GM12878 (cell line): ENCODE measurements around the gene AP3B2. TPM values are rescaled to one million over a fixed set of nuclear protein-coding genes. Genes with fewer than 3 reads are reported as not detected.

ENCODE experiments used
- ATAC-seq: fragments of 200-7000 bp; cut with Tn5 transposase; 3 replicates; pipeline ENCODE4 v1.9.1; 2020; ENCODE audit warnings: mild to moderate bottlenecking, moderate library complexity
- BruUV-seq: library from RNA; stranded (reverse); fragments of 400-500 nt; replicated peaks from 2 replicates; lab custom pipeline; 2021; lab: Mats Ljungman, UMichigan
- CTCF ChIA-PET: fragments of 300-600 bp; sonication (Branson Sonifier 250); formaldehyde crosslinking; extraction: SDS; loops from one replicate; lab custom pipeline; 2021; ENCODE audit warnings: inconsistent platforms; lab: Yijun Ruan, JAX
- POLR2A ChIA-PET: fragments of 350-600 bp; formaldehyde crosslinking; extraction: SDS; loops from one replicate; lab custom pipeline; 2021; ENCODE audit warnings: inconsistent platforms; lab: Charles Lee
- RAD21 ChIA-PET: fragments of 300-600 bp; sonication (Branson Sonifier 250); formaldehyde crosslinking; loops from one replicate; lab custom pipeline; 2023; ENCODE audit warnings: antibody characterized with exemption; ENCODE audit not compliant: unreplicated experiment; lab: Charles Lee
- SMC1A ChIA-PET: fragments of 300-600 bp; sonication (Branson Sonifier 250); formaldehyde crosslinking; loops from one replicate; lab custom pipeline; 2023; ENCODE audit not compliant: unreplicated experiment, uncharacterized antibody; lab: Charles Lee
- DNase-seq: peaks from one replicate; pipeline ENCODE4 v3.0.0-alpha.2; 2011; ENCODE audit warnings: low read depth, low spot score
- FAIRE-seq: peaks from 3 replicates; lab custom pipeline; 2011; peaks lifted over from hg19 to GRCh38; lab: Jason Lieb, UNC
- H2AFZ ChIP-seq: 2 replicates; pipeline ENCODE4 v1.6.0; 2011; ENCODE audit warnings: low read depth, low read length, control low read depth; ENCODE audit not compliant: control insufficient read depth
- H3K27ac ChIP-seq: 2 replicates; pipeline ENCODE4 v1.5.1; 2011; ENCODE audit warnings: control low read depth; ENCODE audit not compliant: control insufficient read depth, insufficient read depth
- H3K27me3 ChIP-seq, 2 experiments: replicated peaks in 1 of 2; 2 replicates each; pipeline versions ENCODE4 v1.6.0 to v1.6.1; 2011; ENCODE audit warnings: low read length in 1 of 2; ENCODE audit not compliant: control insufficient read depth in 2 of 2, insufficient read depth in 2 of 2
- H3K36me3 ChIP-seq, 2 experiments: 2 replicates each; pipeline ENCODE4 v1.5.1; 2011; ENCODE audit warnings: low read length in 1 of 2; ENCODE audit not compliant: control insufficient read depth in 2 of 2, insufficient read depth in 2 of 2
- H3K4me1 ChIP-seq: 2 replicates; pipeline ENCODE4 v1.6.1; 2011; ENCODE audit warnings: mild to moderate bottlenecking, low read length, moderate library complexity, mixed read lengths; ENCODE audit not compliant: control insufficient read depth, insufficient read depth
- H3K4me2 ChIP-seq: 2 replicates; pipeline ENCODE4 v1.6.0; 2011; ENCODE audit warnings: control low read depth; ENCODE audit not compliant: control insufficient read depth, insufficient read depth
- H3K4me3 ChIP-seq: fragments of 200-600 bp; sonication (generic); 2 replicates; pipeline ENCODE4 v1.5.1; 2016
- H3K79me2 ChIP-seq: 2 replicates; pipeline ENCODE4 v1.6.0; 2011; ENCODE audit warnings: low read length; ENCODE audit not compliant: control insufficient read depth, insufficient read depth
- H3K9ac ChIP-seq: 2 replicates; pipeline ENCODE4 v1.8.0; 2011; ENCODE audit warnings: low read length, control low read depth, mixed read lengths; ENCODE audit not compliant: control insufficient read depth, insufficient read depth
- H3K9me3 ChIP-seq: replicated peaks from 3 replicates; pipeline ENCODE4 v1.5.1; 2011; ENCODE audit warnings: mild to moderate bottlenecking, low read length; ENCODE audit not compliant: control insufficient read depth, insufficient read depth
- H4K20me1 ChIP-seq: 2 replicates; pipeline ENCODE4 v1.6.0; 2011; ENCODE audit not compliant: control insufficient read depth, insufficient read depth
- BMI1 ChIP-seq: fragments of 450-650 bp; IDR thresholded peaks from 2 replicates; pipeline ENCODE4 v1.6.1; 2016; ENCODE audit warnings: mild to moderate bottlenecking, moderate library complexity, borderline replicate concordance
- DPF2 ChIP-seq: fragments of 450-650 bp; IDR thresholded peaks from 2 replicates; pipeline ENCODE4 v1.6.1; 2017; ENCODE audit warnings: mild to moderate bottlenecking
- EGR1 ChIP-seq, 2 experiments: IDR thresholded peaks; 1 replicate in 1 of 2; 2 replicates in 1 of 2; pipeline ENCODE4 v1.6.1; 2011 to 2012; ENCODE audit warnings: low read depth in 2 of 2, low read length in 2 of 2, borderline replicate concordance in 1 of 2, mild to moderate bottlenecking in 1 of 2, moderate library complexity in 1 of 2
- FOXM1 ChIP-seq: IDR thresholded peaks from 2 replicates; pipeline ENCODE4 v1.6.1; 2012; ENCODE audit warnings: low read depth, mild to moderate bottlenecking, inconsistent platforms, low read length, moderate library complexity
- GABPA ChIP-seq: IDR thresholded peaks from 2 replicates; pipeline ENCODE4 v1.6.1; 2014; ENCODE audit warnings: antibody characterized with exemption, low read depth, mild to moderate bottlenecking, inconsistent platforms
- NR2C1 ChIP-seq: fragments of 450-650 bp; IDR thresholded peaks from 2 replicates; pipeline ENCODE4 v1.6.1; 2017; ENCODE audit warnings: antibody characterized with exemption, mild to moderate bottlenecking, moderate library complexity
- SIX5 ChIP-seq: IDR thresholded peaks from 2 replicates; pipeline ENCODE4 v1.6.1; 2011; ENCODE audit warnings: mild to moderate bottlenecking, low read depth, low read length, moderate library complexity; ENCODE audit not compliant: severe bottlenecking
- TCF12 ChIP-seq: IDR thresholded peaks from 2 replicates; pipeline ENCODE4 v1.6.1; 2011; ENCODE audit warnings: low read depth, mild to moderate bottlenecking, low read length
- TCF3 ChIP-seq: IDR thresholded peaks from 2 replicates; pipeline ENCODE4 v1.6.1; 2012; ENCODE audit warnings: low read depth, mild to moderate bottlenecking, low read length, borderline replicate concordance; ENCODE audit not compliant: insufficient read depth
- WGBS: methylation state at CpG from one replicate; pipeline ENCODE4 v1.1.6; 2016; ENCODE audit warnings: low lambda C conversion rate; ENCODE audit not compliant: insufficient replicate concordance, insufficient coverage; ENCODE audit errors: missing lambda C conversion rate; 5-methylcytosine and 5-hydroxymethylcytosine counted together
- in situ Hi-C: fragments of 300-500 bp; cut with MboI; formaldehyde crosslinking; loops from 9 replicates; pipeline ENCODE4 v1.14.3; 2018; ENCODE audit warnings: mixed read lengths
- intact Hi-C: fragments of 100-400 bp; cut with micrococcal nuclease; formaldehyde crosslinking; loops from one replicate; pipeline ENCODE4 v1.14.2; 2022; ENCODE audit not compliant: unreplicated experiment
- polyA plus RNA-seq, 11 experiments: library from polyadenylated mRNA; depleted of rRNA in 4 of 11; unstranded in 6 of 11; stranded (reverse) in 5 of 11; fragments of >200 nt; fragmentation: Nextera tagmentation in 4 of 11; fragmentation: Illumina TruSeq in 1 of 11; extraction: Ambion mirVana in 4 of 11; extraction: Trizol in 1 of 11; gene quantifications; 1 replicate in 1 of 11; 2 replicates in 10 of 11; pipeline versions ENCODE4 v1.2.1 to v1.2.3, GENCODE V29; 2011 to 2016; ENCODE audit warnings: inconsistent platforms in 2 of 11, missing spikeins in 2 of 11, low read depth in 1 of 11
- total RNA-seq, 4 experiments: library from RNA; depleted of rRNA in 3 of 4; stranded (reverse); fragments of >200 nt in 3 of 4; fragmentation: Illumina TruSeq in 1 of 4; extraction: Trizol in 1 of 4; gene quantifications; 2 replicates each; pipeline versions ENCODE4 v1.2.1 to v1.2.3, GENCODE V29; 2013 to 2021
- TF ChIP-seq, protein P1 (sequence below): fragments of 450-650 bp; IDR thresholded peaks from 2 replicates; pipeline ENCODE4 v1.6.1; 2017; ENCODE audit warnings: borderline replicate concordance
- TF ChIP-seq, protein P2 (sequence below): fragments of 450-650 bp; conservative IDR thresholded peaks from 2 replicates; pipeline ENCODE4 v1.6.1; 2017; ENCODE audit warnings: mild to moderate bottlenecking, moderate library complexity
- TF ChIP-seq, protein P3 (sequence below): fragments of 450-650 bp; IDR thresholded peaks from 2 replicates; pipeline ENCODE4 v1.6.1; 2016; ENCODE audit warnings: mild to moderate bottlenecking, moderate library complexity, borderline replicate concordance
- TF ChIP-seq, protein P4 (sequence below): IDR thresholded peaks from 2 replicates; pipeline ENCODE4 v1.6.1; 2011; ENCODE audit warnings: borderline replicate concordance, low read depth, mild to moderate bottlenecking, moderate library complexity, low read length; ENCODE audit not compliant: insufficient read depth, poor library complexity, severe bottlenecking

Gene AP3B2
- total and polyA plus RNA-seq, 10 of the 15 experiments (the other 5 are each of a cell fraction or from before 2014, with no cell fraction given) = not detected

DNA sequence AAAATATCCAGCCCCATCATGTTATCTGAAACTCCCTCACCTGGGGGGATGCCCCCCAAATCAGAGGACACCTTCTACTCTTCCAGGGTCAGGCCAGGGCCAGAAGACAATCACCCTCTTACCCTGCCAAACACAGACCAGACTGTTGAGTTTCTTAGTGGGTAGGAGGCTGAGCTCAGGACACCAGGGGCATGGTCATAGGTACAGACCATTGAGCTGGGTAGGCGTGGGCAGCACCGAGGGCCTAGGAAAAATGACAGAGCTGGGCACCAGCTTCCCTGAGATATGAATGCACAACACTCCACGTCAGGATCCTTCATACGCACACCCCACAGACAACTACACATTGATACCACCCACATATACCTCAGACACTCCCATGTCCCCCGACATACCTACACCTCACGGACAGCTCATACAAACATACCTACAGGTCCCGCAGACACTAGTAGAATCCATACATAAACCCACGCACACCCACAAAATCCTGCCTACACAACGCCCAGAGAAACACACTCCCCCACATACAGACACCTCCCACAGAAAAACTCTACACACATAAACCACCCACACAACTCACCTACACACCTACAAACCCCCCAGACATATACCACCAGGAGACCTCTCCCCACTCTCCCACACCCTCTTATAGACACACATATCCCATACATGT lies 11.8 kb downstream of the AP3B2 start:
- H3K9ac ChIP-seq = no peak overlapping the region
- H3K4me1 ChIP-seq = no peaks in the 10 kb centered on the region
- RAD21 ChIA-PET = no interaction called here
- H3K79me2 ChIP-seq = no peaks in the 10 kb centered on the region
- BruUV-seq = no TSS peak
- CTCF ChIA-PET = no interaction called here
- intact Hi-C loops = no loop called here
- H3K4me3 ChIP-seq = no peak overlapping the region
- no peak overlapping the region for H3K4me2 ChIP-seq
- 37% methylated on average over 9 of the region's 9 CpGs for WGBS
- in situ Hi-C loops = no loop called here
- ATAC-seq (no peak), FAIRE-seq (no peak), DNase-seq (no peak)
- H3K36me3 ChIP-seq = no peaks in the 10 kb centered on the region
- no peak overlapping the region for H3K27ac ChIP-seq
- no peak overlapping the region for H2AFZ ChIP-seq
- H3K27me3 ChIP-seq = no peaks in the 10 kb centered on the region
- H3K9me3 ChIP-seq = no peaks in the 10 kb centered on the region
- H4K20me1 ChIP-seq = no peaks in the 10 kb centered on the region
- SMC1A ChIA-PET = interaction anchor here (0.5 kb wide), 1 partner anchor 152 kb away, joined by 3 read pairs; no protein-coding TSS in a partner anchor
- POLR2A ChIA-PET = no interaction called here
- no peak for TF ChIP-seq TCF3
- no peak for TF ChIP-seq BMI1
- TF ChIP-seq, protein P1, sequence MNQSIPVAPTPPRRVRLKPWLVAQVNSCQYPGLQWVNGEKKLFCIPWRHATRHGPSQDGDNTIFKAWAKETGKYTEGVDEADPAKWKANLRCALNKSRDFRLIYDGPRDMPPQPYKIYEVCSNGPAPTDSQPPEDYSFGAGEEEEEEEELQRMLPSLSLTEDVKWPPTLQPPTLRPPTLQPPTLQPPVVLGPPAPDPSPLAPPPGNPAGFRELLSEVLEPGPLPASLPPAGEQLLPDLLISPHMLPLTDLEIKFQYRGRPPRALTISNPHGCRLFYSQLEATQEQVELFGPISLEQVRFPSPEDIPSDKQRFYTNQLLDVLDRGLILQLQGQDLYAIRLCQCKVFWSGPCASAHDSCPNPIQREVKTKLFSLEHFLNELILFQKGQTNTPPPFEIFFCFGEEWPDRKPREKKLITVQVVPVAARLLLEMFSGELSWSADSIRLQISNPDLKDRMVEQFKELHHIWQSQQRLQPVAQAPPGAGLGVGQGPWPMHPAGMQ = no peak
- TF ChIP-seq SIX5 = no peak
- no peak for TF ChIP-seq TCF12
- TF ChIP-seq, protein P2, sequence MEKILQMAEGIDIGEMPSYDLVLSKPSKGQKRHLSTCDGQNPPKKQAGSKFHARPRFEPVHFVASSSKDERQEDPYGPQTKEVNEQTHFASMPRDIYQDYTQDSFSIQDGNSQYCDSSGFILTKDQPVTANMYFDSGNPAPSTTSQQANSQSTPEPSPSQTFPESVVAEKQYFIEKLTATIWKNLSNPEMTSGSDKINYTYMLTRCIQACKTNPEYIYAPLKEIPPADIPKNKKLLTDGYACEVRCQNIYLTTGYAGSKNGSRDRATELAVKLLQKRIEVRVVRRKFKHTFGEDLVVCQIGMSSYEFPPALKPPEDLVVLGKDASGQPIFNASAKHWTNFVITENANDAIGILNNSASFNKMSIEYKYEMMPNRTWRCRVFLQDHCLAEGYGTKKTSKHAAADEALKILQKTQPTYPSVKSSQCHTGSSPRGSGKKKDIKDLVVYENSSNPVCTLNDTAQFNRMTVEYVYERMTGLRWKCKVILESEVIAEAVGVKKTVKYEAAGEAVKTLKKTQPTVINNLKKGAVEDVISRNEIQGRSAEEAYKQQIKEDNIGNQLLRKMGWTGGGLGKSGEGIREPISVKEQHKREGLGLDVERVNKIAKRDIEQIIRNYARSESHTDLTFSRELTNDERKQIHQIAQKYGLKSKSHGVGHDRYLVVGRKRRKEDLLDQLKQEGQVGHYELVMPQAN = no peak
- TF ChIP-seq NR2C1 = no peak
- TF ChIP-seq DPF2 = no peak
- no peak for TF ChIP-seq EGR1 (IDR thresholded peaks at IDR 0.05; ENCODE audit: borderline replicate concordance in 1 of 2, low read depth in 2 of 2, low read length in 2 of 2)
- TF ChIP-seq, protein P3, sequence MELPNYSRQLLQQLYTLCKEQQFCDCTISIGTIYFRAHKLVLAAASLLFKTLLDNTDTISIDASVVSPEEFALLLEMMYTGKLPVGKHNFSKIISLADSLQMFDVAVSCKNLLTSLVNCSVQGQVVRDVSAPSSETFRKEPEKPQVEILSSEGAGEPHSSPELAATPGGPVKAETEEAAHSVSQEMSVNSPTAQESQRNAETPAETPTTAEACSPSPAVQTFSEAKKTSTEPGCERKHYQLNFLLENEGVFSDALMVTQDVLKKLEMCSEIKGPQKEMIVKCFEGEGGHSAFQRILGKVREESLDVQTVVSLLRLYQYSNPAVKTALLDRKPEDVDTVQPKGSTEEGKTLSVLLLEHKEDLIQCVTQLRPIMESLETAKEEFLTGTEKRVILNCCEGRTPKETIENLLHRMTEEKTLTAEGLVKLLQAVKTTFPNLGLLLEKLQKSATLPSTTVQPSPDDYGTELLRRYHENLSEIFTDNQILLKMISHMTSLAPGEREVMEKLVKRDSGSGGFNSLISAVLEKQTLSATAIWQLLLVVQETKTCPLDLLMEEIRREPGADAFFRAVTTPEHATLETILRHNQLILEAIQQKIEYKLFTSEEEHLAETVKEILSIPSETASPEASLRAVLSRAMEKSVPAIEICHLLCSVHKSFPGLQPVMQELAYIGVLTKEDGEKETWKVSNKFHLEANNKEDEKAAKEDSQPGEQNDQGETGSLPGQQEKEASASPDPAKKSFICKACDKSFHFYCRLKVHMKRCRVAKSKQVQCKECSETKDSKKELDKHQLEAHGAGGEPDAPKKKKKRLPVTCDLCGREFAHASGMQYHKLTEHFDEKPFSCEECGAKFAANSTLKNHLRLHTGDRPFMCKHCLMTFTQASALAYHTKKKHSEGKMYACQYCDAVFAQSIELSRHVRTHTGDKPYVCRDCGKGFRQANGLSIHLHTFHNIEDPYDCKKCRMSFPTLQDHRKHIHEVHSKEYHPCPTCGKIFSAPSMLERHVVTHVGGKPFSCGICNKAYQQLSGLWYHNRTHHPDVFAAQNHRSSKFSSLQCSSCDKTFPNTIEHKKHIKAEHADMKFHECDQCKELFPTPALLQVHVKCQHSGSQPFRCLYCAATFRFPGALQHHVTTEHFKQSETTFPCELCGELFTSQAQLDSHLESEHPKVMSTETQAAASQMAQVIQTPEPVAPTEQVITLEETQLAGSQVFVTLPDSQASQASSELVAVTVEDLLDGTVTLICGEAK = no peak
- TF ChIP-seq, protein P4, sequence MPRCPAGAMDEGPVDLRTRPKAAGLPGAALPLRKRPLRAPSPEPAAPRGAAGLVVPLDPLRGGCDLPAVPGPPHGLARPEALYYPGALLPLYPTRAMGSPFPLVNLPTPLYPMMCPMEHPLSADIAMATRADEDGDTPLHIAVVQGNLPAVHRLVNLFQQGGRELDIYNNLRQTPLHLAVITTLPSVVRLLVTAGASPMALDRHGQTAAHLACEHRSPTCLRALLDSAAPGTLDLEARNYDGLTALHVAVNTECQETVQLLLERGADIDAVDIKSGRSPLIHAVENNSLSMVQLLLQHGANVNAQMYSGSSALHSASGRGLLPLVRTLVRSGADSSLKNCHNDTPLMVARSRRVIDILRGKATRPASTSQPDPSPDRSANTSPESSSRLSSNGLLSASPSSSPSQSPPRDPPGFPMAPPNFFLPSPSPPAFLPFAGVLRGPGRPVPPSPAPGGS = no peak
- no peak for TF ChIP-seq FOXM1
- no peak for TF ChIP-seq GABPA
